Fibroblast of mammary gland (primary cell): ENCODE results near the gene ISL2.

ENCODE experiments used
- DNase-seq: peaks from one replicate; pipeline ENCODE4 v3.0.0-alpha.2; 2010; ENCODE audit warnings: low read depth
- H3K4me3 ChIP-seq: 2 replicates; pipeline ENCODE4 v1.5.1; 2011; ENCODE audit warnings: low read depth, mild to moderate bottlenecking, low read length, moderate library complexity; ENCODE audit not compliant: control insufficient read depth
- CTCF ChIP-seq: conservative IDR thresholded peaks from 2 replicates; pipeline ENCODE4 v1.5.1; 2011; ENCODE audit warnings: low read depth, low read length, inconsistent platforms; ENCODE audit not compliant: control insufficient read depth, insufficient read depth

Gene ISL2

GRCh38 chr15:76338486-76339304, 2.1 kb downstream of the ISL2 start:
- no peak for DNase-seq
- no peak for TF ChIP-seq CTCF
- no peak overlapping the region for H3K4me3 ChIP-seq

- no peak overlapping the region for H3K4me3 ChIP-seq
- no peak for DNase-seq
- no peak for TF ChIP-seq CTCF
Observed at GRCh38 chr15:76339305-76340197, 3.0 kb downstream of the ISL2 start.

- H3K4me3 ChIP-seq, result no peak overlapping the region
- DNase-seq, result peak; percentile 30
- no peak for TF ChIP-seq CTCF
Observed at GRCh38 chr15:76340198-76340802, 3.7 kb downstream of the ISL2 start.

GRCh38 chr15:76340803-76341365, 4.3 kb downstream of the ISL2 start:
- no peak for DNase-seq
- H3K4me3 ChIP-seq, result no peak overlapping the region
- TF ChIP-seq CTCF, result peak; percentile 5

- no peak for DNase-seq
- no peak overlapping the region for H3K4me3 ChIP-seq
- TF ChIP-seq CTCF, result no peak
Observed at GRCh38 chr15:76341366-76342057, 4.9 kb downstream of the ISL2 start.

- no peak for DNase-seq
- no peak overlapping the region for H3K4me3 ChIP-seq
- no peak for TF ChIP-seq CTCF
Observed at GRCh38 chr15:76342058-76342381, 5.4 kb downstream of the ISL2 start.
